NCI-H2029 (cell line): ENCODE data around the gene RASAL1.

ENCODE experiments used
- DNase-seq: peaks from one replicate; lab custom pipeline; 2025; lab: John Stamatoyannopoulos, UW

RASAL1 gene

GRCh38 chr12:113097716-113098440 is 37.7 kb downstream of the RASAL1 start:
- DNase-seq: peak; percentile 71

DNA sequence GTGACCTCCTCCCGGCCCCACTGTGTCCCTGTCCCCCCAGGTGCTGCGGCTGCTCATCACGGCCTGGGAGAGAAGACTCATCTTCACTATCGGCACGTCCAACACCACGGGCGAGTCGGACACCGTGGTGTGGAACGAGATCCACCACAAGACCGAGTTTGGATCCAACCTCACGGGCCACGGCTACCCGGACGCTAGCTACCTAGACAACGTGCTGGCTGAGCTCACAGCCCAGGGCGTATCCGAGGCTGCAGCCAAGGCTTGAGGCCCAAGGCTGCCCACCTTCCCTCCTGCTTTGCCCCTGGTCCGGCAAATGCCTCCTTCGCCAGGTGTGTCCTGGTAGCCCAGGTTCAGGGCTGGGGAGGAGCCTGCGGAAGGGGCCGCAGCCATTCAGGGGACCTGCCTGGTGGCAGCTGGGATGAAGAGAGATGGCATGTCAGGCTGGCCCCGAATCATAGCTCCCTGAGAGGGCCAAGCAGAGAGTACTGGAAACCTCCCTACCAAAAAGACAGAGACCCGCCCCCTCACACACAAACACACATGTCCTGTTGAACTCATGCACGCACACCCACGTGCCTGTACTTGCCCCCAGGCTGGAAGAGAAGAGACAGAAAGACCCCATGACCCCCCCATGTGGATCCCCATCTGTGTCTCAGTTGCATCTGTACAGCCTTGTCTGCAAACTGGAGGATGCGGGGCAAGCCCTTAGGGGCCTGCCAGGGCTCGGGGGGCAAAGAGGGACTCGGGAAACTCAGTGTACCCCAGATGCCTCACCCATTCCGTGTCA is 38.7 kb downstream of the RASAL1 start:
- no peak for DNase-seq

DNA sequence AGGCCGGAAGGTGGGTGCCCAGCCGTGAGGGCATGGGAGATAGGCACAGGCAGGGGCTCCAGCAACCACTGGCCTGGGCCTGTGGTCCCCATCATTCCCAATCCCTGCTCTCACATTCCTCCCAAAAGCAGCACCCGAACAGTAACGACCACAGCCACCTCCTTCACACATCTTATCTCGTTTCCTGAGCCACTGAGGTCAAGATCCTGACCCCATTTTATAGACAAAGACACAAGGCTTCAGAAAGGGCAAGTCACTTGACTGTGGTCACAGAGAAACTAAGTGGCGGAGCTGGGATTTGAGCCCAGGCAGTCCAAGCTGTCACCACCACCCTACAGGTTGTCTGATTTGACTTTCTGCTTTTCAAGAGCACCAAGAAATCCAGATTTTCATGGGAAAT is 40.2 kb downstream of the RASAL1 start:
- no peak for DNase-seq

- no peak for DNase-seq
Observed at GRCh38 chr12:113094738-113095137, 40.8 kb downstream of the RASAL1 start.

DNA sequence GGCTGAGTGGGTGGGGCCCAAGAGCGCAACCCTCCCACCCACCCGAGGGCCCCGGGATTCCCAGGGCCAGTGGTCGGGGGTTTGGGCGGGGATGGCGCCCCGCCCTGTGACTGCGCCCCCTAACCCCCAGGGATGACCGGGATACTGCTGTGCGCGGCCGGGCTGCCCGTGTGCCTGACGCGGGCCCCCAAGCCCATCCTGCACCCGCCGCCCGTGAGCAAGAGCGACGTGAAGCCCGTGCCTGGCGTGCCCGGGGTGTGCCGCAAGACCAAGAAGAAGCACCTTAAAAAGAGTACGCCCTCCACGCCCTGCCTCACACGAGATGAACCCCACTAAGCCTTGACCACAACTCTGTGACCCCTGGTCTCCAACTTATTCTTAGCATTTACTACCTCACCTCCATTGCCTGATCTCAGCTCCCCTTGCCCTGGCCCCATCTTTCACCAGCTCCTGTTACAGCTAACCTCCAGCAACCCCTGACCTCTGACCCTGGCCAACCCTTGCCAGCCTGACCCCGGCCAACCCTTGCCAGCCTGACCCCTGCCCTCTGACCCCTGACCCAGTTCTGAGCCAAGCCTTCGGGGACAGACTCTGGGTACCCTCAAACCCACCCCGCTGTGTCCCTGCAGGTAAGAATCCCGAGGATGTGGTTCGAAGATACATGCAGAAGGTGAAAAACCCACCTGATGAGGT is 42.0 kb downstream of the RASAL1 start:
- DNase-seq: no peak

GRCh38 chr12:113092607-113093408 is 42.8 kb downstream of the RASAL1 start:
- no peak for DNase-seq

DNA sequence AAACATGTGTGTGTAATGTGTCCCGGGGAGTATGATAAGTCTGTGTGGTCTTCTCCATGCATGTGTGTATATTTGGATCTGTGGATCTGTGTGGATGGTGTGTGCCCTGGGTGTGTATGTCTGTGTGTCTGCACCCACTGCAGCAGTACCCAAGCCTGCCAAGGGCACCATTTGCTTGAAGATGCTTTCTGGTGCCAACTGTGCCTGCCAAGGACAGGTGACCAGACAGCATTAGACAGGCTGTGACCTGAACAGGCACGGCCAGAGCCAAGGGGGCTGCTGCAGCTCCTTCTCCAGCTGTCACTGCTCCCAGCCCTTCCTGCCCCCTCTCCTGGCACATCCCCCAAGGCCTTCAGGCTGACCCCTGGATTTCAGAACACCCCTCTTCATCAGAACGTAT is 44.1 kb downstream of the RASAL1 start:
- DNase-seq: no peak

DNA sequence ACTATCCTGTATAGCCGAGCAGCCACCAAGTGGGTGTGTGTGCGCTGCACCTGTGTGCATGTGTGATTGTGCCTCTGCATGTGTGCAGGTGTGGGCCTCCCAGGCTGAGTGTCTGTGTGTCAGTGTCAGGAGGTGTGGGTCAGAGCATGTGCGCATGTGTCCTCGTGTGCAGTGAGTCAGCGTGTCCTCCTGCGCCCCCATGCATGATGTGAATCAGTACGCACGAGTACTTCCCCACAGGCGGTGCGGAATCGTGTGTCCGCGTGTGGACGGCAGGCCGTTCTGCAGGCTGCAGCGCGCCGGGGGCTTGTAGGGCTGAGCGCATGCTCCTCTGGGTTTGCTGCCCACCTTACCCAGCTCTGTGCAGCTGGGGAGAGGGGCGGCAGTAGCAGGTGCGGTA is 44.8 kb downstream of the RASAL1 start:
- DNase-seq: no peak

DNA sequence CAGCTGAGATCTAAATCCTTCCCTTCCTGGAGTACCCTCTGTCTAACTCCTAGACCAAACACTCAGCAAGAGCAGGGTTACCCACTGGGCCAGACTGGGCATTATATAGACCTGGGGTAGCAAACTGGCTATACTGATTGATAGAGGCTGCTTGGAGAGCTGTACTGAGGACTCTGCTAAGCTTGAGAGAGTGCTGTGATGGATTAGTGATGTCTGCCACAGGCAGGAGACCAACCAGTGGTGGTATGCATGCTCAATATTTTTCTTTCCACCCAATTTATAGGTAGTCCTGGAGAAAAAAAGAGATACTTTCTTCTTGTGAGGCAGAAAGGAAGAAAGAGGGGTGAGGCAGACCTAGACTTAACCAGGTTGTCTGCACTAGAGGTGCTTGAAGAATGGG is 45.7 kb downstream of the RASAL1 start:
- no peak for DNase-seq

DNA sequence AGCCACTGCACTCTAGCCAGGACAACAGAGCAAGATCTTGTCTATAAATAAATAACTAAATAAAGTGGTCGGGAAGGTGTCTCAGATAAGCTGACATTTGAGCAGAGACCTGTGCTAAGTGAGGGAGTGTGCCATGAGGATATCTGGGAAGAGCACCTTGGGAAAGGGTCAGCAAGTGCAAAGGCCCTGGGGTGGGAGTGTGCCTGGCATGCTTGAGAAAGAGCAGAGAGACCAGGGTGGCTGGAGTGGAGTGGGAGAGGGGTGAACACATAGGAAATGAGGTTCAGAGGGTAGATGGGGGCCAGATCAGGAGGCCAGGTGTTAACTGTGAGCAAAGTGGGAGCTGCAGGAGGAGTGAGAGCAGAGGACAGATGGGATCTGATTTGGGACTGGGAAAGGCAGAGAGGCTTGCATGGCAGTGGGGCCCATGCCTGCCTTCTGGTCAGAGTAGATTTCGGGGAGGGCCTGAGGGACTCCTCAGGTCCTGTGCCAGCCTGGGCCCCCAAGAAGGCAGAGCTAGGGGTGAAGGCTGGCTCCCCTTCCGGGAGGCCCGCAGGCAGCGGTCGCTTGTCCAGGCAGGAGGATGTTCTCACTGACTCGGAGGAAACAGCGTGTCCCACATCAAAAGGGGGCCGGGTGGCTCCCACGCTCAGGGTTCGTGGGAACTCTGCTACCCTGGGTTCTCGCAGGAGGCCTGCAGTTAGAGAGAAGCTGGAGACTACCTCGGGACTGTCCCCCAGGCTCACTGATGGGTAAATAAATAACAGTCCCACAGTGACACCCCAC is 46.4 kb downstream of the RASAL1 start:
- no peak for DNase-seq

- DNase-seq: no peak
Observed at GRCh38 chr12:113088037-113088436, 47.5 kb downstream of the RASAL1 start.

DNA sequence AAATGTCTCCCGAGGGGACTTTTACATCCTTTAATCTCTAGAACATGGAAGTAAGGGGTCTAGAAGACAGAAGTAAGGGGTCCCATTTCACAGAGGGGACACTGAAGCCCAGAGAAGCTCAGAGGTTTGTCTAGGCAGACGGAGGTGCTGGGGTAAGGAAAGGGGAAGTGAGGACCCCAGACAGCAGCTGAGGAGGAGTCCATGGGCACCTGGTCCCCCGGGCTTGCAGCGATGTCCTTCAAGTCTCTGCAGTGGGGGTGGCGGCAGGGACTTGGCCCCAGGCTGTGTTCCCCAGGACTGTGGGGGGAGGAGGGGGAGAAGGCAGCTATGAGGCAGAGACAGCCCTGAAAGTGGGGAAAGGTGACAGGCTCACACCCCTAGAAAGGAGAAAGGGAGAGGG is 48.4 kb downstream of the RASAL1 start:
- DNase-seq: no peak

GRCh38 chr12:113086249-113087164 is 49.1 kb downstream of the RASAL1 start:
- DNase-seq: no peak

- DNase-seq: no peak
Observed at GRCh38 chr12:113083863-113084435, 51.6 kb downstream of the RASAL1 start.

- DNase-seq: no peak
Observed at GRCh38 chr12:113082486-113083148, 52.9 kb downstream of the RASAL1 start.

DNA sequence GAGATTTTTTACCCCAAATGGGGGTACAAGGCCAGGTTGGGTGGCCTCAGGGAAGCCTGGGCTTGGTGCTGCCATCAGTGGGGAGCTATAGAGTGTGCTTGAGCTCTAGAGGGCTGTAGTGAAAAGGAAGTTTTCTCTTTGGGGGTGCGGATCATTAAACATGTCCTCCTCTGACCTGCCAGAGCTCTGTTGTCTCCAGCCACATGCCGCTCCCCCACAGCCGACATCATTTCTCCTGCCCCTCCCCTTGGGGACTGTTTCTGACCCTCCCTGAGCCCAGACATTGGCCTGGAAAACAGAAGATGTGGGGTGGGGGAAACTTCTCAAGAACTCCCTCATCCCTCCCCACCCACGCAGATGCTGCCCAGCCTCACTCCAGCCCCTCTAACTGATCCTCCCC is 53.7 kb downstream of the RASAL1 start:
- no peak for DNase-seq

DNA sequence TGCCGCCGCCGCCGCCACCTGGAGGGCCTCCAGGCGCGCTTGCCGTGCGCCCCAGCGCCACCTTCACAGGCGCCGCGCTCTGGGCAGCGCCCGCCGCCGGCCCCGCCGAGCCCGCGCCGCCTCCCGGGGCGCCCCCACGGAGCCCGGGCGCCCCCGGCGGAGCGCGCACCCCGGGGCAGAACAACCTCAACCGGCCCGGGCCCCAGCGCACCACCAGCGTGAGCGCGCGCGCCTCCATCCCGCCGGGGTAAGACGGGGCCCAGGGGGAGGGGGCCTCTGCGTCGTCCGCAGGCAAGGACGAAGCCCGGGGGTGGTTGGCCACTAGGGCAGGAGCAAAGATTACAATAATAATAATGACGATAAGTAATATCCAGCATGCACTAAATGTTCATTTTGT is 57.7 kb downstream of the RASAL1 start:
- DNase-seq: no peak

DNA sequence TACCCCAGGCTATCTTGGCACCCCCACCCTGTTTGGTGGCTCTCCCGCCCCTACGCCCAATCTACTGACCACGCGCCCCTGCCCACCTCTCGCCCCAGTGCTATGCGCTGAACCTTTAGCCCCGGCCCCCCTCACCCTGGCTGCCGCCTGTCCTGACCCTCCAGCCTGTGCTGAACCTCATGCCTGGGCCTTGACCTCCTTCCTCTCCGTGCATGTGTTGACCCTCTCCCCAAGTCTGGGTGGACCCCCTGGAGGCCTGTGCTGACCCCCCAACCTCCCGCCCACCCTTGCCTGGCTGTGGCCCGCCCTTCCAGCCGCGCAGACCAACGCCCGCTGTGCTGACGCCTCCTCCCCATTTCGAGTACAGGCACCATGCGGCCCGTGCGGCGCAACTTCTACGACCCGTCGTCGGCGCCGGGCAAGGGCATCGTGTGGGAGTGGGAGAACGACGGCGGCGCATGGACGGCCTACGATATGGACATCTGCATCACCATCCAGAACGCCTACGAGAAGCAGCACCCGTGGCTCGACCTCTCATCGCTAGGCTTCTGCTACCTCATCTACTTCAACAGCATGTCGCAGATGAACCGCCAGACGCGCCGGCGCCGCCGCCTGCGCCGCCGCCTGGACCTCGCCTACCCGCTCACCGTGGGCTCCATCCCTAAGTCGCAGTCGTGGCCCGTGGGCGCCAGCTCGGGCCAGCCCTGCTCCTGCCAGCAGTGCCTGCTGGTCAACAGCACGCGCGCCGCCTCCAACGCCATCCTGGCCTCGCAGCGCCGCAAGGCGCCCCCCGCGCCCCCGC is 58.3 kb downstream of the RASAL1 start:
- DNase-seq: no peak
